Measurements from ENCODE around the gene CBX7. TPM values are rescaled to one million over a fixed set of nuclear protein-coding genes. Genes with fewer than 3 reads are reported as not detected.

Gene CBX7
- total and polyA plus RNA-seq, 2 donors (not counting 3 experiments of a cell fraction or from before 2014, with no cell fraction given) = 3.4 to 7.1 TPM

DNA sequence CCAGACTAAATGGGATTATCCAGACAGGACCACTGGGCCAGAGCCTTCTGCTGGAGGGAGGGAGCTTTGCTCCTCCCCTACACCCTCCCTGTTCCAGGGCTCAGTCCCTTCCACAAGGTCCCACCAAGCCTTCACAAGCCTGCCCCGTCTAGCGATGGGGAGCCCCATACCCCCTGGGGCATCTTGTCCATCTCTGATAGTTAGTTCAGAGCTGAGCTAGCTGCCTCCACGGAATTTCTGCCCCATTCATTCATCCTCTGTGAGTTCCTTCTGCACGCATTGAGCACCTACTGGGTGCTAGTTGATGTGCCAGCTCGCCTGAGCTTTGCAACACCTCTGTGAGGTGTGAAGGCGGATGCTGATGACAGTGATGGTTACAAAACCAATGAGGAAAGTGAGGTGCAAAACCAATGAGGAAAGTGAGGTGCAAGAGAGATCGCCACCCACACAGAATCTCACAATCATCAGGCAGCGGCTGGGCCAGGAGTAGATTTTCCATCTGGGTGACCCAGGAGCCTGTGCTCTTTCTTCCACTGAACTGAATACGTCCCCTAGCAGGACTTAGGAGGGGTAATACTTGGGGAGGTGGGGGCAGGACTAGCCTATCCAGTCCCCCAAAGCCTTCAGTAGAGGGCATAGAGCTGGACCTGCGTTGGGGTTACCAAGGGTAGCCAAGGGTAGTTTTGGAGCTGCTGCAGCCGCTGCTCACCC lies 21.5 kb upstream of the CBX7 start:
- dilution Hi-C loops (cut with MboI; ENCODE audit: extremely low pct_ligation_motif_present, low sequenced_read_pairs) = no loop called here
- DNase-seq (ENCODE audit: low read depth, low spot score) (no peak), FAIRE-seq (no peak)
- intact Hi-C loops (cut with micrococcal nuclease) = loop anchor here (1.0 to 10.0 kb wide), 6 partner anchors 21 to 351 kb away; partner anchors contain the start of gene ATF4
- Histone ChIP-seq H3K9me3 (replicated peaks; ENCODE audit: control insufficient read depth, insufficient read depth, low read length) (no peaks in the 10 kb centered on the region), H3K4me2 (ENCODE audit: insufficient read depth, low read length) (peak overlapping the region; percentile 28), H4K20me1 (replicated peaks; ENCODE audit: control insufficient read depth, extremely low read depth, insufficient read depth, low read length) (no peaks in the 10 kb centered on the region), H3K79me2 (ENCODE audit: control insufficient read depth, insufficient read depth, low read length) (no peaks in the 10 kb centered on the region), H3K9ac (replicated peaks; ENCODE audit: extremely low read depth, insufficient read depth, low read length) (peak overlapping the region; percentile 90), H3K27ac (ENCODE audit: insufficient read depth, low read depth, low read length) (peak overlapping the region; percentile 99), H3K27me3 (ENCODE audit: control insufficient read depth in 2 of 2, insufficient read depth in 2 of 2, low read length in 2 of 2) (no peaks in the 10 kb centered on the region), H3K4me3 (replicated peaks in 1 of 3; ENCODE audit: insufficient read depth in 1 of 3, low read depth in 1 of 3, low read length in 3 of 3) (no peak overlapping the region), H2AFZ (ENCODE audit: low read depth, low read length) (no peak overlapping the region), H3K36me3 (ENCODE audit: control insufficient read depth in 2 of 2, extremely low read depth in 1 of 2, insufficient read depth in 2 of 2, low read length in 2 of 2) (no peaks in the 10 kb centered on the region), H3K9me1 (replicated peaks; ENCODE audit: control insufficient read depth, extremely low read depth, insufficient read depth, low read length) (no peaks in the 10 kb centered on the region), H3K4me1 (ENCODE audit: control insufficient read depth, extremely low read depth, insufficient read depth, low read length) (peaks cover 76% of the 10 kb centered on the region)
- TF ChIP-seq POLR2A (IDR thresholded peaks at IDR 0.05; ENCODE audit: low read depth, low read length) (no peak), MAX (IDR thresholded peaks at IDR 0.05; ENCODE audit: insufficient read depth, insufficient read length) (no peak), JUN (IDR thresholded peaks at IDR 0.05; ENCODE audit: borderline replicate concordance, insufficient read depth, insufficient read length, low read depth) (no peak), EZH2 (IDR thresholded peaks at IDR 0.05; ENCODE audit: borderline replicate concordance, low read depth, low read length, severe bottlenecking) (no peak), MYC (IDR thresholded peaks at IDR 0.05; ENCODE audit: low read depth, low read length) (no peak), POLR2AphosphoS5 (IDR thresholded peaks at IDR 0.05; ENCODE audit: insufficient read depth, low read depth, low read length) (no peak), FOS (IDR thresholded peaks at IDR 0.05; ENCODE audit: borderline replicate concordance, insufficient read depth, low read length) (no peak), GATA2 (IDR thresholded peaks at IDR 0.05; ENCODE audit: insufficient read depth, insufficient read length, low read depth, low read length) (no peak)
- TF ChIP-seq, protein P1, sequence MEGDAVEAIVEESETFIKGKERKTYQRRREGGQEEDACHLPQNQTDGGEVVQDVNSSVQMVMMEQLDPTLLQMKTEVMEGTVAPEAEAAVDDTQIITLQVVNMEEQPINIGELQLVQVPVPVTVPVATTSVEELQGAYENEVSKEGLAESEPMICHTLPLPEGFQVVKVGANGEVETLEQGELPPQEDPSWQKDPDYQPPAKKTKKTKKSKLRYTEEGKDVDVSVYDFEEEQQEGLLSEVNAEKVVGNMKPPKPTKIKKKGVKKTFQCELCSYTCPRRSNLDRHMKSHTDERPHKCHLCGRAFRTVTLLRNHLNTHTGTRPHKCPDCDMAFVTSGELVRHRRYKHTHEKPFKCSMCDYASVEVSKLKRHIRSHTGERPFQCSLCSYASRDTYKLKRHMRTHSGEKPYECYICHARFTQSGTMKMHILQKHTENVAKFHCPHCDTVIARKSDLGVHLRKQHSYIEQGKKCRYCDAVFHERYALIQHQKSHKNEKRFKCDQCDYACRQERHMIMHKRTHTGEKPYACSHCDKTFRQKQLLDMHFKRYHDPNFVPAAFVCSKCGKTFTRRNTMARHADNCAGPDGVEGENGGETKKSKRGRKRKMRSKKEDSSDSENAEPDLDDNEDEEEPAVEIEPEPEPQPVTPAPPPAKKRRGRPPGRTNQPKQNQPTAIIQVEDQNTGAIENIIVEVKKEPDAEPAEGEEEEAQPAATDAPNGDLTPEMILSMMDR (IDR thresholded peaks at IDR 0.05; ENCODE audit: extremely low read depth in 1 of 2, insufficient read depth in 1 of 2, low read depth in 1 of 2, low read length in 2 of 2) = no peak
- CTCF ChIA-PET = interaction anchor here (1.0 to 5.9 kb wide), 10 partner anchors 41 to 157 kb away, joined by 3 to 72 read pairs (median 5); no protein-coding TSS in a partner anchor
- POLR2A ChIA-PET = interaction anchor here (1.0 to 1.5 kb wide), 6 partner anchors 29 to 145 kb away, joined by 3 to 6 read pairs (median 6); partner anchors contain the start of gene PDGFB
- BruUV-seq (replicated peaks) = TSS peak; percentile 34

All from endothelial cell of umbilical vein (primary cell).